ENCODE data around the gene SLC30A10.

- TF ChIP-seq CTCF (IDR thresholded peaks at IDR 0.05) (no peak), EZH2 (IDR thresholded peaks at IDR 0.05; ENCODE audit: borderline replicate concordance, insufficient read depth, low read depth, low read length, poor library complexity, severe bottlenecking) (no peak)
These were observed 398 bp upstream of the SLC30A10 start for GRCh38 chr1:219928791-219929118.
